Small intestine (tissue), 16 donors: ENCODE data around the gene HMGN4. TPM values are rescaled to one million over a fixed set of nuclear protein-coding genes. Genes with fewer than 3 reads are reported as not detected.
A peak's percentile ranks its signal among the peaks of the same experiment; 100 is the strongest.

ENCODE experiments used
- DNase-seq, 2 donors: peaks; one replicate each; pipeline versions ENCODE4 v3.0.0 to v3.0.0-alpha.2; 2013
- FAIRE-seq: peaks from 2 replicates; lab custom pipeline; 2012; peaks lifted over from hg19 to GRCh38; lab: Jason Lieb, UNC
- H3K27ac ChIP-seq, 3 donors: one replicate each; pipeline ENCODE4 v1.5.1; 2013; ENCODE audit warnings: low read length in 2 of 3, mild to moderate bottlenecking in 2 of 3, control low read depth in 1 of 3, inconsistent platforms in 1 of 3, low read depth in 1 of 3, moderate library complexity in 1 of 3
- H3K27me3 ChIP-seq, 3 donors: one replicate each; pipeline ENCODE4 v1.6.1; 2013; ENCODE audit warnings: low read length in 3 of 3, inconsistent platforms in 1 of 3; ENCODE audit not compliant: control insufficient read depth in 3 of 3, insufficient read depth in 3 of 3
- H3K36me3 ChIP-seq, 3 donors: one replicate each; pipeline ENCODE4 v1.6.1; 2013; ENCODE audit warnings: low read length in 3 of 3, inconsistent platforms in 1 of 3, low read depth in 1 of 3, mild to moderate bottlenecking in 1 of 3, moderate library complexity in 1 of 3; ENCODE audit not compliant: control insufficient read depth in 3 of 3, insufficient read depth in 2 of 3
- H3K4me1 ChIP-seq, 3 donors: one replicate each; pipeline ENCODE4 v1.6.1; 2013; ENCODE audit warnings: low read length in 2 of 3, inconsistent platforms in 1 of 3, low read depth in 1 of 3, mild to moderate bottlenecking in 1 of 3, moderate library complexity in 1 of 3; ENCODE audit not compliant: control insufficient read depth in 3 of 3, insufficient read depth in 2 of 3
- H3K4me3 ChIP-seq, 3 donors: one replicate each; pipeline ENCODE4 v1.5.1; 2013; ENCODE audit warnings: low read length in 3 of 3, control low read depth in 1 of 3, inconsistent platforms in 1 of 3, low read depth in 1 of 3, mild to moderate bottlenecking in 1 of 3, moderate library complexity in 1 of 3
- H3K9me3 ChIP-seq, 2 donors: one replicate each; pipeline ENCODE4 v1.6.1; 2013; ENCODE audit warnings: low read depth in 1 of 2, low read length in 1 of 2; ENCODE audit not compliant: control insufficient read depth in 2 of 2, insufficient read depth in 1 of 2
- WGBS, 3 donors: extraction: QIAGEN DNeasy Blood & Tissue Kit; methylation state at CpG; one replicate each; pipeline ENCODE4 v1.1.7; 2013; 5-methylcytosine and 5-hydroxymethylcytosine counted together
- long read RNA-seq, 10 donors: transcript quantifications; one replicate each; lab custom pipeline, GENCODE V29; 2026
- polyA plus RNA-seq, 4 donors: library from polyadenylated mRNA; stranded (reverse) in 3 of 4; unstranded in 1 of 4; fragments of 200-250 nt in 3 of 4; fragments of 120-200 nt in 1 of 4; gene quantifications; one replicate each; pipeline versions ENCODE4 v1.2.1 to v1.2.3, GENCODE V29; 2013
- donor health status: healthy with polysubstance abuse.
- donor health status: control.
- donor health status: control.
- donor health status: Bipolar disorder and iron deficiency.
- donor health status: healthy.

The HMGN4 gene
- 10 to 100 TPM; 47.0 to 62.7 (median 59.4) TPM for polyA plus RNA-seq
- long read RNA-seq, donor 1, transcript HMGN4-201 (2 exons, 1,225 nt): major isoform, 50 of 50 reads
- long read RNA-seq, donor 1, partial matches to known transcripts: 0 of 50 reads
- long read RNA-seq, donor 1, other reads (novel, unspliced or antisense): 0 of 50 reads
- long read RNA-seq, donor 2, partial matches to known transcripts: 0 of 4 reads
- long read RNA-seq, donor 2, other reads (novel, unspliced or antisense): 0 of 4 reads
- long read RNA-seq, donor 3, transcript HMGN4-201 (2 exons, 1,225 nt): major isoform, 22 of 22 reads
- long read RNA-seq, donor 3, partial matches to known transcripts: 0 of 22 reads
- long read RNA-seq, donor 3, other reads (novel, unspliced or antisense): 0 of 22 reads
- long read RNA-seq, donor 4: 0 reads
- long read RNA-seq, donor 5, partial matches to known transcripts: 0 of 5 reads
- long read RNA-seq, donor 5, other reads (novel, unspliced or antisense): 0 of 5 reads
- long read RNA-seq, donor 6, transcript HMGN4-201 (2 exons, 1,225 nt): major isoform, 27 of 27 reads
- long read RNA-seq, donor 6, partial matches to known transcripts: 0 of 27 reads
- long read RNA-seq, donor 6, other reads (novel, unspliced or antisense): 0 of 27 reads
- long read RNA-seq, donor 7, transcript HMGN4-201 (2 exons, 1,225 nt): major isoform, 33 of 34 reads
- long read RNA-seq, donor 7, partial matches to known transcripts: 0 of 34 reads
- long read RNA-seq, donor 7, other reads (novel, unspliced or antisense): 0 of 34 reads
- long read RNA-seq, donor 8, partial matches to known transcripts: 0 of 3 reads
- long read RNA-seq, donor 8, other reads (novel, unspliced or antisense): 0 of 3 reads
- long read RNA-seq, donor 9, transcript HMGN4-201 (2 exons, 1,225 nt): major isoform, 6 of 6 reads
- long read RNA-seq, donor 9, partial matches to known transcripts: 0 of 6 reads
- long read RNA-seq, donor 9, other reads (novel, unspliced or antisense): 0 of 6 reads
- long read RNA-seq, donor 10, transcript HMGN4-201 (2 exons, 1,225 nt): major isoform, 26 of 37 reads
- long read RNA-seq, donor 10, partial matches to known transcripts: 11 of 37 reads
- long read RNA-seq, donor 10, other reads (novel, unspliced or antisense): 0 of 37 reads

- peak; percentile 86 to 94 for DNase-seq
- H3K27me3 ChIP-seq: no peaks in the 10 kb centered on the region
- FAIRE-seq: no peak
- peak within 1 kb of the TSS; percentile 85 to 98 (median 95) for H3K27ac ChIP-seq
- H3K4me3 ChIP-seq: peak within 1 kb of the TSS; percentile 91 to 97 (median 93)
- H3K36me3 ChIP-seq: peaks cover 0 to 3% (median 2%) of the 10 kb centered on the region in 3 donors
- WGBS, 3 donors: 0% methylated on average over 49 of the region's 49 CpGs
- H3K4me1 ChIP-seq: peaks cover 4 to 14% (median 6%) of the 10 kb centered on the region in 3 donors
- no peaks in the 10 kb centered on the region for H3K9me3 ChIP-seq
Observed at GRCh38 chr6:26537846-26538571, at the start of gene HMGN4. Gene HMGN4 (plus strand): TSS chr6:26538366. CDS start chr6:26545207, 6,841 bp downstream.

GRCh38 chr6:26489996-26490964 is 47.9 kb upstream of the HMGN4 start:
- DNase-seq: peak; percentile 58 to 88
- no peak for FAIRE-seq
- WGBS, 3 donors: 27 to 63% (median 40%) methylated on average over 8 of the region's 8 CpGs

GRCh38 chr6:26491604-26492003 is 46.6 kb upstream of the HMGN4 start:
- 54 to 73% (median 60%) methylated on average over 5 of the region's 5 CpGs for WGBS, 3 donors
- no peak overlapping the region for H3K27ac ChIP-seq
- no peaks in the 10 kb centered on the region for H3K27me3 ChIP-seq
- no peak for DNase-seq
- peaks cover 0 to 6% of the 10 kb centered on the region in 2 donors for H3K9me3 ChIP-seq
- no peak for FAIRE-seq
- no peaks in the 10 kb centered on the region for H3K36me3 ChIP-seq
- H3K4me3 ChIP-seq: no peak overlapping the region
- peaks cover 0 to 11% (median 2%) of the 10 kb centered on the region in 3 donors for H3K4me1 ChIP-seq

More at GRCh38 chr6:26489996-26490964, 47.9 kb upstream of the HMGN4 start:
- H3K9me3 ChIP-seq: peaks cover 0 to 6% of the 10 kb centered on the region in 2 donors
- peak overlapping the region; percentile 33 to 50 (median 41) for H3K27ac ChIP-seq
- H3K27me3 ChIP-seq: no peaks in the 10 kb centered on the region
- H3K36me3 ChIP-seq: no peaks in the 10 kb centered on the region
- H3K4me3 ChIP-seq: no peak overlapping the region
- H3K4me1 ChIP-seq: peaks cover 0 to 17% (median 2%) of the 10 kb centered on the region in 3 donors

- FAIRE-seq (no peak), DNase-seq (no peak)
- H3K4me1 ChIP-seq: peaks cover 0 to 11% (median 2%) of the 10 kb centered on the region in 3 donors
- no peak overlapping the region for H3K4me3 ChIP-seq
- 76 to 90% (median 81%) methylated on average over 2 of the region's 2 CpGs for WGBS, 3 donors
- no peaks in the 10 kb centered on the region for H3K36me3 ChIP-seq
- H3K9me3 ChIP-seq: no peaks in the 10 kb centered on the region
- H3K27ac ChIP-seq: no peak overlapping the region
- H3K27me3 ChIP-seq: no peaks in the 10 kb centered on the region
Observed at GRCh38 chr6:26493258-26493657, 44.9 kb upstream of the HMGN4 start.

GRCh38 chr6:26494117-26494516 is 44.0 kb upstream of the HMGN4 start:
- H3K27ac ChIP-seq: no peak overlapping the region
- DNase-seq (no peak), FAIRE-seq (no peak)
- WGBS, 3 donors: 44 to 61% (median 51%) methylated on average over 3 of the region's 3 CpGs
- no peaks in the 10 kb centered on the region for H3K36me3 ChIP-seq
- H3K27me3 ChIP-seq: no peaks in the 10 kb centered on the region
- H3K4me3 ChIP-seq: no peak overlapping the region
- H3K4me1 ChIP-seq: peaks cover 0 to 10% (median 2%) of the 10 kb centered on the region in 3 donors
- no peaks in the 10 kb centered on the region for H3K9me3 ChIP-seq

- Histone ChIP-seq H3K9me3 (no peaks in the 10 kb centered on the region), H3K27ac (no peak overlapping the region), H3K36me3 (no peaks in the 10 kb centered on the region), H3K27me3 (no peaks in the 10 kb centered on the region), H3K4me3 (no peak overlapping the region), H3K4me1 (peaks cover 0 to 4% (median 0%) of the 10 kb centered on the region in 3 donors)
- FAIRE-seq: no peak
- DNase-seq: no peak
- 72 to 85% (median 85%) methylated on average over 1 of the region's 1 CpG for WGBS, 3 donors
Observed at GRCh38 chr6:26495281-26495680, 42.9 kb upstream of the HMGN4 start.

- H3K9me3 ChIP-seq: no peaks in the 10 kb centered on the region
- no peaks in the 10 kb centered on the region for H3K36me3 ChIP-seq
- peaks cover 0 to 10% (median 0%) of the 10 kb centered on the region in 3 donors for H3K4me1 ChIP-seq
- peaks cover 0 to 15% (median 0%) of the 10 kb centered on the region in 3 donors for H3K27me3 ChIP-seq
- FAIRE-seq (no peak), DNase-seq (no peak)
- no peak overlapping the region for H3K4me3 ChIP-seq
- WGBS, 3 donors: 81 to 87% (median 84%) methylated on average over 4 of the region's 4 CpGs
- H3K27ac ChIP-seq: no peak overlapping the region
Observed at GRCh38 chr6:26497610-26498009, 40.6 kb upstream of the HMGN4 start.
